Left forelimb (tissue), 1 donor: ENCODE data around the gene KLRC1.
"Not testable (repeated sequence)": the region's sequence is repeated elsewhere in the genome, so short reads cannot be mapped to it uniquely, and the experiment has no call there.

Experiments used
- DNase-seq: peaks from one replicate; pipeline ENCODE4 v3.0.0-alpha.2; 2018; ENCODE audit warnings: low spot score

The KLRC1 gene

DNA sequence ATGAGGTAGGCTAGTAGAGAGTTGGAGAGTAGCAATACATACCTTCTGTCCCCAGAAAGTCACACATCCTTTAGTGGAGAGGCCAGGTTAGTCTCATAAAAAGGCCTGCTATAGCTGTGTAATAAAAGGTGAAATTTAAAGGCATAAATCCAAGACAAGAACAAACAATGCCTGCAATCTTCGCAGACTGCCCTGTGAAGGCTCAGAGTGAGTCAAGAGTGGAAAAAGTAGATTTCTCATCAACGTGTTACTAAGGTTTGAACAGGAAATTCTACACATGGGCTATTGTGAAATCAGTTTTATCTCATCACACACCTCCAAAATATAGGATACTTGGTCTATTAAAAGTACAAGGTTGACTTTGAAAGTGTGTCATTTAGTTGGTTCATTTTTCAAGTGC is at the start of gene KLRC1:
KLRC1 (minus strand) TSS at position 222 of the 400 bp plus-strand sequence. CDS start 2,221 bp downstream, outside the sequence.
- no peak for DNase-seq

DNA sequence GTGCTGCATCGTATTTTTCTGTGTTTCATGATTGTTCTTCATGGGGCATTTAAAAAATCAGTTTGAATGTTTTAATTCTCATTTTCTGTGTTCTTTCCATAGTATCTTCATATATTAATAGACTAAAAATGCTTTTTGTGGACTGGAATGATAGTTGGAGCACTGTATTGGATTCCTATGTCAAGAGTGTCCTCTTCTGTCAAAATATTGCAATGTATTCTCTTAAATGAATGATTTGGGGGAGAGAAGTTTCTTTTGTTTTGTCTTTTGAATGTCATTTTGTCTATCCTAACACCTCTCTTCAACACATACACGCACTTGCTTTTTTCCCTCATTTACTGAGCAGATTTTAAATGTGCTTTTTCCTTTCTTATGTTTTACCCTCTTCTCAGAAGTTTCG is 47.9 kb upstream of the KLRC1 start:
- DNase-seq: no peak

DNA sequence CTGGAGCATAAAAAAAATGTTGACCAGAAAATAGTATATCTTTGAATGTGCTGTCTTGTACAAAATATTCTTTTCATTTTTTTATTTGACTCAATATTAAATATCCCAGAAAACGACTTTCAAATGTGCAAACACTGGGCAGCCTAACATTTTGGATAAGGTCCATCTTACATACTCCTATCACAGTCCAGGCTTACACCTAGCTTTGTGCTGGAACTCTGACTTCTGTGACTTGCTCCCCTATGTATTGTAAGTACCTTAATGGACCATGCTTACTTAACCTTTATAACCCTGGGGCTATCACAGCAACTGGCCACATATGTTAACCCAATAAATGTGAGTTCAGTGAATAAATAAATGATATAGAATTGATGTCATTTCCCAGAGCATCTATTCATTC is 44.9 kb upstream of the KLRC1 start:
- DNase-seq: no peak

DNA sequence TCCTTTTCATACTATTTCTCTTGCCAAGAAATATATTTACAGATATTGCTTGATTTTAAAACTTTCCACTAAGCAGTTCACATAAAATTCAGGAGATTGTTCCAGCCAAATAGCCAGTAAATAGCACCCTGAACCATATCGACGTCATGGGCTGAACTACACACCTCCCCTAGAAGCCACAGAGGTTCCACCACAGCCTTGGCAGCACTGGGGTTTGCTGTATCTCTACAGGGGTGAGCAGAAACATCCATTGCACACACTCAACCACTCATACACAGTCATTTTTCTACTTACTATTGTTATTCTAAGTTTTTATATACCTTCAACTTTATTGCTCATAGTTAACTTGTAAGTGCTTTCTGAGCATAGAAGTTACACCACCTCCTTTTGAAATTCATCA is 44.4 kb upstream of the KLRC1 start:
- DNase-seq: no peak

DNA sequence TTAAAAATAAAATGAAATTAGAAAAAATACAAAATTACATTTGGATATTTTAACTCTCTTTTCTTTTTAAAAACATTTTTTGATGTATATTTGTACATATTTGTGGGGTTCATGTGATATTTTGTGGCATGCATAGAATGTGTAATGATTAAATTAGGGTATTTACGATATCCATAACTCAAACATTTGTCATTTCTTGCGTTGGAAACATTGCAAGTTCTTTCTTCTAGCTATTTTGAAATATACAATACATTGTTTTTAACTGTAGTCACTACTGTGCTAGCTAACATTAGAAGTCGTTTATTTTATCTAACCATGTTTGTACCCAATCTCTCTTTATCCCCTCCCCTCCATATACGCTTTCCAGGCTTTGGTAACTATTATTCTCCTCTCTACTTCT is 38.6 kb upstream of the KLRC1 start:
- DNase-seq: no peak

DNA sequence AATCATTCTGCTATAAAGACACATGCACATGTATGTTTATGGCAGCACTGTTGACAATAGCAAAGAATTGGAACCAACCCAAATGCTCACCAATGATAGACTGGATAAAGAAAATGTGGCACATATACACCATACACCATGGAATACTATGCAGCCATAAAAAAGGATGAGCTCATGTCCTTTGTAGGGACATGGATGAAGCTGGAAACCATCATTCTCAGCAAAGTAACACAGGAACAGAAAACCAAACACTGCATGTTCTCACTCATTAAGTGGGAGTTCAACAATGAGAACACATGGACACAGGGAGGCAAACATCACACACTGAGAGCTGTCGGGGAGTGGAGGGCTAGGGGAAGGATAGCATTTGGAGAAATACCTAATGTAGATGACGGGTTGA is 34.2 kb upstream of the KLRC1 start:
- DNase-seq: not testable (repeated sequence)

DNA sequence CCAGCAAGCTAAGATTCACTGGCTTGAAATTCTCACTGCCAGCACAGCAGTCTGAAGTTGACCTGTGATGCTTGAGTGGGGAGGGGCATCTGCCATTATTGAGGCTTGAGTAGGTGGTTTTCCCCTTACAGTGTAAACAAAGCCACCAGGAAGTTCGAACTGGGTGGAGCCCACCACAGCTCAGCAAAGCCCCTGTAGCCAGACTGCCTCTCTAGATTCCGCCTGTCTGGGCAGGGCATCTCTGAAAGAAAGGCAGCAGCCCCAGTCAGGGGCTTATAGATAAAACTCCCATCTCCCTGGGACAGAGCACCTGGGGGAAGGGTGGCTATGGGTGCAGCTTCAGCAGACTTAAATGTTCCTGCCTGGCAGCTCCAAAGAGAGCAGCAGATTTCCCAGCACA is 28.7 kb upstream of the KLRC1 start:
- not testable (repeated sequence) for DNase-seq

DNA sequence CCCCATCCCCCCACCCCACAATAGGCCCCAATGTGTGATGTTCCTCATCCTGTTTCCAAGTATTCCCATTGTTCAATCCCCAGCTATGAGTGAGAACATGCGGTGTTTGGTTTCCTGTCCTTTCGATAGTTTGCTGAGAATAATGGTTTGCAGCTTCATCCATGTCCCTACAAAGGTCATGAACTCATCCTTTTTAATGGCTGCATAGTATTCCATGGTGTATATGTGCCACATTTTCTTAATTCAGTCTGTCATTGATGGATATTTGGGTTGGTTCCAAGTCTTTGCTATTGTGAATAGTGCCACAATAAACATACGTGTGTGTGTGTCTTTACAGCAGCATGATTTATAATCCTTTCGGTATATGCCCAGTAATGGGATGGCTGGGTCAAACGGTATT is 19.6 kb upstream of the KLRC1 start:
- not testable (repeated sequence) for DNase-seq

DNA sequence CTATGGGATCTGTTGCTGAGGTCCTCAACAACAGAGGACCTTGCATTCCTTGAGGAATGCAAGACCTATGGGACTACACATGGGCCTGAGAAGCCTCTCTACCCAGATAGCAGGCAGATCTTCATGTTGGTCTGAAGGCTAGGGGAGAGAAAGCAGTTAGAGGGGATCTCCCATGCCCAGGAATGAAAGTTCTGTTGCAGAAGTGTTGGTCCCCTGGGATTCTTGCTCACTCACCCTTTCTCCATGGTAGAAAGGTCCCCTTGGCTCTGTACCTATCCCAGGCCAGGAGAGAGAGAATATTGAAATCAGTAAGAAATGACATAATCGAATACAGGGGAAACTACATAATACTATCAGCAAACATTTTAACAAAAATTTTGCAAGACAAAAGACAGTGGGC is 16.5 kb upstream of the KLRC1 start:
- DNase-seq: no peak

DNA sequence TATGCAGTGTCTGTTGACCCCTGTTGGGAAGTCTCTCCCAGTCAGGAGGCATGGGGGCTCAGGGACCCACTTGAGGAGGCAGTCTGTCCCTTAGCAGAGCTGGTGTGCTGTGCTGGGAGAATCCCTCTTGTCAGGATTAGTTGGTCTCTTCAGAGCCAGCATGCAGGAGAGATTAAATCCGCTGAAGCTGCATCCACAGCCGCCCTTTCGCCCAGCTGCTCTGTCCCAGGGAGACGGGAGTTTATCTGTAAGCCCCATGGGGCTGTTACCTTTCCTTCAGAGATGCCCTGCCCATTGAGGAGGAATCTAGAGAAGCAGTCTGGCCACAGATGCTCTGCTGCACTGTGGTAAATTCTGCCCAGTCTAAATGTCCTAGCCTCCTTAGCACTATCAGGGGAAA is 13.1 kb upstream of the KLRC1 start:
- no peak for DNase-seq

DNA sequence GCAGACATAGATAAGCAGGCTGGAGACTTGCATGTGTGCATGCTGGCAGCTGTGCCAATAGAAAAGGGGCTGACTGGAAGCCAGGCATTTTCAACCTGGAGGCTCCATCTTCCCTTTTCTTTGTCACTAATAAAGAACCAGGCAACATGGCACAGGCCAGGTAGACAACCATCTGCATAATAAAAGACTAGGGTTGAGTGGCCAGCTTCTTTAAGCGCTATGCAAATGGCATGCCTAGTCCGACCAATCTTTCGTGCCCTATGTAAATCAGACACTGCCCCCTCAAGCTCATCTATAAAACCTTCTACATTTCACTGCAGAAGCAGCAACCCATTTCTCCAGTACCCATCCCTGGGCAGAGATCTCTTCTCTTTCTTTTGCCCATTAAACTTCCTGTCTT is 4.6 kb upstream of the KLRC1 start:
- DNase-seq: no peak

DNA sequence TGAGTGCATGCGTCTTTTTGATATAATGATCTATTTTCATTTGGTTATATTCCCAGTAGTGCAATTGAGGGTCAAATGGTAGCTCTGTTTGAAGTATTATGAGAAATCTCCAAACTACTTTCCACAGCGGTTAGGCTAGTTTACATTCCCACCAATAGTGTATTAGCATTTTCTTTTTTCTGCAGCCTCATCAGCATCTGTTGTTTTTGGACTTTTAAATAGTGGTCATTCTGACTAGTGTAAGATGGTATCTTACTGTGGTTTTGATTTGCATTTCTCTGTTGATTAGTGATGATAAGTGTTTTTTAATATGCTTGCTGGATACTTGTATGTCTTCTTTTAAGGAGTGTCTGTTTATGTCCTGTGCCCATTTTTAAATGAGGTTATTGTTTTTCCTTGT is 3.7 kb upstream of the KLRC1 start:
- DNase-seq: no peak

DNA sequence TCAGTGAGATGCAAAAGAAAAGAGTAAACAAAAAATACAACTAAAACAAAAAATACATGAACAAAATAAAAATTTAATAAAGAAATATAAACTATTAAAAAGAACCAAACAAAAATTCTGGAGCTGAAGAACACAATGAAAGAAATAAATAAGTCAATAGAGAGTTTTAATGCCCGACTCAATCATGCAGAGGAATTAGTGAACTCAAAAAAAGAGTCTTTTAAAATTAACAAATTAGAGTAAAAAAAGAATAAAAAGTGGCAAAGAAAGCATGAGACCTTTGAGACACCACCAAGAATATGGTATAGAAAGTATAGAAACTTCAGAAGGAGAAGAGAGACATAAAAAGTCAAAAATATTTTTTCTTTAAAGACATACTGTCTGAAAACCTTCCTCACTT is 2.6 kb upstream of the KLRC1 start:
- DNase-seq: no peak

DNA sequence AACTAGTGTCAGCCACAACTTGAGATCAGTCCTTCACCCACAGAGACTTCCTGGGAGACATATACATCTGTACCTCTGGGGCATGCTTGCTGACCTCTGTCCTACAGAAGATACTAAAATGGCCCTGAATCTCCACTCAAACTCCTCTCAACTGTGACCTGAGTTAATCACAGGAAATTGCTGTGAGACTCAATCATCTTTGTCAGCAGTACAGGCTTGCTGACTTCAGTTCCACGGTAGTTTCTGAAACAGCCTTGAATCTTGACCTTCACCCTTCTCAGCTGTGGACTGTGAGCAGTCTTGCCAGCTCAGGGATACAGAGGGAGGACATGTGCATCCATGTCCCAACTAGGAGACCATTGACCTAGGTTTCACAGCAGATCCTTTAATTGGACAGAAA is 1.4 kb upstream of the KLRC1 start:
- DNase-seq: no peak

DNA sequence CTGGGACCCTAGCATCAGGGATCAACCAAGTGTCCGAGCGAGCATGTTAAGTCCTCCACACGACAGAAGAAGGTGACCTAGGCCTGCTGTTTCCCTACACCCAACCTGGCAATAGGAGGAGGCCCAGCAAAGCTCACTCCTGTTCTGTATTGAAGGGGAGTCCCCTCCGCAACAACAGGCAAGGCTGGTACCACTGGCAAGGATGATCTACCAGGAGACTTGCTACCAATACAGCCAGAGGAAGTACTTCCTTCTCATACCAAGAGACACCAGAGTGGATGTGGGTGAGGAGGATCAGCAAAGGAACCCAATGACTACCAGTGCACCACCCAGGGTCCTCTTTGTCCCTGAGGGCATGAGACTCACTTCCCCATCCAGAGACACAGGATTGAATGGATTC is 4.9 kb downstream of the KLRC1 start:
- no peak for DNase-seq

DNA sequence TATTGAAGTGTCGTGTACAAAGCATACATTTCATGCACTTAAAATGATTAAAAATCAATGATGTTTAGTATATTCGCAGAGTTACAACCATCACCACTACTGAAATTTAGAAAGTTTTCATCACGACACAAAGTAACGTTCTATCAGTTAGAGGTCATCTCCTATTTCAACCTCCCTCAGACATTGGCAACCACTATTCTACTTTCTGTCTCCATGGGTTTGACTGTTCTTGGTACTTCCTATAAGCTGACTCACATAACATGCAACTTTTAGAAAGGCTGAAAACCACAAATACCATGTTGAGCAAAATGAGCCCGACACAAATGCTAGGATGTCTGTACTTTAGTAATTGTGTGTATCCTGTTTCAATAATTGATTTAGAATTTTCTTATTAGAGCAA is 7.1 kb downstream of the KLRC1 start:
- not testable (repeated sequence) for DNase-seq

DNA sequence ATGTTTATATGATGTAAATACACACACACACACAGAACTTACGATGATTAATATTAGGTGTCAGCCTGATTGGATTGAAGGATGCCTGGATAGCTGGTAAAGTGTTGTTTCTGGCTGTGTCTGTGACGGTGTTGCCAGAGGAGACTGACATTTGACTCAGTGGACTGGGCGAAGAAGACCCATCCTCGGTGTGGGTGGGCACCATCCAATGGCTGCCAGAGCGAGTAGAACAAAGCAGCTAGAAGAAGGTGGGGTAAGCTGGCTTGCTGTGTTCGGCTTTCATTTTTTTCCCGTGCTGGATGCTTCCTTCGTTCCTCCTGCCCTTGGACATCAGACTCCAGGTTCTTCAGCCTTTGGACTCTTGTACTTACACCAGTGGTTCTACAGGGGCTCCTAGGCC is 12.0 kb downstream of the KLRC1 start:
- DNase-seq: not testable (repeated sequence)

DNA sequence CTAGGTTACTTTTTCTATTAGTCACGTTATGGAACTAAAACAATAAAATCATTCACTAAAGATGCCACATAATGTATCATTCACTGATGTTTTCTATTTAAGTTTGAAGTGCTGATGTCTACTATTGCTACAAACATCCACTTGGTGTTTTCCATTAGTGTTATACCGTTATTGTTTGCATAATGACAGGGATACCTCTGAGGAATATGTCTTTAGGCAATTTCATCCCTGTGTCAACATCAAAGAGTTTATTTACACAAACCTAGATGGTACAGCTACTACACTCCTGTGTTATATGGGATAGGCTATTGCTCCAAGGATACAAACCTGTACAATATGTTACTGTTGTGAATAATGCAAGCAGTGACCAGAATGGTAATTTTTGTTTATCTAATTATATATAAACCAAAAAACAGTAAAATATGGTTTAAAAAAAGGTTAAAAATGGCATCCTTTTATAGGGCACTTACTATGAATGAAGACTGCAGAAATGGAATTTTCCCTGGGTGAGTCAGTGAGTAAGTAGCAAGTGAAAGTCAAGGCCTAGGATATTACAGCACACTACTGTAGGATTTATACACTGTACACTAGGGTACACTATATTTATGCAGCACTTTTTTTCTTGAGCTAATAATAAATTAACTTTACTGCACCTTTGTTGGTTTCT is 13.4 kb downstream of the KLRC1 start:
- DNase-seq: not testable (repeated sequence)

DNA sequence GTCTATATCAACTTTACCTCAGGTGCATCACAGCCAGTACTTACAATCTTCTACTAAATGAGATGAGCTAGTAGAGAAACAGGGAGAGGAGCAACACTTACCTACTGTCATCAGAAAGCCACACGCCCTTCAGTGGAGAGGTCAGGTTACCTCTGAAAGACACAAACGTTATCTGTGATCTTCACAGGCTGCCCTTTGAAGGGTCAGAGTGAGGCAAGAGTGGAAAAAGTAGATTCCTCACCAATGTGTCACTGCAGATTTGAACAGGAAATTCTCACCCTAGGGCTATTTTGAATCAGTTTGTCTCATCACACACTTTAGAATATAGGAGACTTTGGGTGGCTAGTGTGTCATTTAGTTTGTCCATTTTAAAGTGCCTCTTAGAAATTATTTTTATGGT is 15.6 kb downstream of the KLRC1 start:
- not testable (repeated sequence) for DNase-seq

DNA sequence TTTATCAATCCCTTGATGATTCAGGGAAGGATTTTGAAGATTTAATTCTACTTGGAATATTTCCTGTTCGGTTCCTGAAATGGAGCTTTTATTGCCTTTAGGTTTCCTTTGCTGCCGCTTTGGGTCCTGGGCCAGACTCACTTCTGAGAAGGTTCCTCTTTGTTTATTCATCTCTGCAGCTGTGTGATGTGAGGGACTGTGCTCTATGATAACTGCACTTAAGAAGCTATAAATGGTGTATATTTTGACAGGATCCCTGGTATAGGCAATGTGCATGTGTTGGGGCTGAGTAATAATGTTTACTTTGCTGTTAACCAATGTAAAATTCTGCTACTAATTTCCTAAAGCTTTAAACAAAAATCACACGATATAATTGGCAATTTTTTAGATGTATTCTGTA is 17.4 kb downstream of the KLRC1 start, which contains the start of gene KLRC2:
KLRC2 (minus strand) TSS at position 195 of the 400 bp plus-strand sequence; CDS start at position 171, 24 bp downstream.
- not testable (repeated sequence) for DNase-seq

DNA sequence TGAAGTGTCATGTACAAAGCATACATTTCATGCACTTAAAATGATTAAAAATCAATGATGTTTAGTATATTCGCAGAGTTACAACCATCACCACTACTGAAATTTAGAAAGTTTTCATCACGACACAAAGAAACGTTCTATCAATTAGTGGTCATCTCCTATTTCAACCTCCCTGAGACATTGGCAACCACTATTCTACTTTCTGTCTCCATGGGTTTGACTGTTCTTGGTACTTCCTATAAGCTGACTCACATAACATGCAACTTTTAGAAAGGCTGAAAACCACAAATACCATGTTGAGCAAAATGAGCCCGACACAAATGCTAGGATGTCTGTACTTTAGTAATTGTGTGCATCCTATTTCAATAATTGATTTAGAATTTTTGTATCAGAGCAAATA is 22.6 kb downstream of the KLRC1 start:
- DNase-seq: not testable (repeated sequence)

DNA sequence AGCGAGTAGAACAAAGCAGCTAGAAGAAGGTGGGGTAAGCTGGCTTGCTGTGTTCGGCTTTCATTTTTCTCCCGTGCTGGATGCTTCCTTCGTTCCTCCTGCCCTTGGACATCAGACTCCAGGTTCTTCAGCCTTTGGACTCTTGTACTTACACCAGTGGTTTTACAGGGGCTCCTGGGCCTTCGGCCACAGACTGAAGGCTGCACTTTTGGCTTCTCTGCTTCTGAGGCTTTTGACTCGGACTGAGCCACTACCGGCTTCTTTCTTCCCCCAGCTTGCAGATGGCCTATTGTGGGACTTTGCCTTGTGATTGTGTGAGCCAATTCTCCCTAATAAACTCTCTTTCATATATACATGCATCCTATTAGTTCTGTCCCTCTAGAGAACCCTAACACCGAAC is 27.2 kb downstream of the KLRC1 start:
- DNase-seq: not testable (repeated sequence)

DNA sequence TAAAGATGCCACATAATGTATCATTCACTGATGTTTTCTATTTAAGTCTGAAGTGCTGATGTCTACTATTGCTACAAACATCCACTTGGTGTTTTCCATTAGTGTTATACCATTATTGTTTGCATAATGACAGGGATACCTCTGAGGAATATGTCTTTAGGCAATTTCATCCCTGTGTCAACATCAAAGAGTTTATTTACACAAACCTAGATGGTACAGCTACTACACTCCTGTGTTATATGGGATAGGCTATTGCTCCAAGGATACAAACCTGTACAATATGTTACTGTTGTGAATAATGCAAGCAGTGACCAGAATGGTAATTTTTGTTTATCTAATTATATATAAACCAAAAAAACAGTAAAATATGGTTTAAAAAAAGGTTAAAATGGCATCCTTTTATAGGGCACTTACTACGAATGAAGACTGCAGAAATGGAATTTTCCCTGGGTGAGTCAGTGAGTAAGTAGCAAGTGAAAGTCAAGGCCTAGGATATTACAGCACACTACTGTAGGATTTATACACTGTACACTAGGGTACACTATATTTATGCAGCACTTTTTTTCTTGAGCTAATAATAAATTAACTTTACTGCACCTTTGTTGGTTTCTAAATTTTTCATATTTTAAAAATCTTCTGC is 28.8 kb downstream of the KLRC1 start:
- not testable (repeated sequence) for DNase-seq

DNA sequence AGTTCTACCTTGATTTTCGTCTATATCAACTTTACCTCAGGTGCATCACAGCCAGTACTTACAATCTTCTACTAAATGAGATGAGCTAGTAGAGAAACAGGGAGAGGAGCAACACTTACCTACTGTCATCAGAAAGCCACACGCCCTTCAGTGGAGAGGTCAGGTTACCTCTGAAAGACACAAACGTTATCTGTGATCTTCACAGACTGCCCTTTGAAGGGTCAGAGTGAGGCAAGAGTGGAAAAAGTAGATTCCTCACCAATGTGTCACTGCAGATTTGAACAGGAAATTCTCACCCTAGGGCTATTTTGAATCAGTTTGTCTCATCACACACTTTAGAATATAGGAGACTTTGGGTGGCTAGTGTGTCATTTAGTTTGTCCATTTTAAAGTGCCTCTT is 31.0 kb downstream of the KLRC1 start:
- DNase-seq: not testable (repeated sequence)
